HG03457 (cell line): ENCODE data around the gene SLC39A6.
"Not testable (repeated sequence)": the region's sequence is repeated elsewhere in the genome, so short reads cannot be mapped to it uniquely, and the experiment has no call there.

Experiments used
- ATAC-seq: cut with Tn5 transposase; IDR thresholded peaks from one replicate; pipeline ENCODE4 v1.9.1; 2021; ENCODE audit warnings: moderate number of reproducible peaks; ENCODE audit not compliant: unreplicated experiment

SLC39A6 gene, protein sequence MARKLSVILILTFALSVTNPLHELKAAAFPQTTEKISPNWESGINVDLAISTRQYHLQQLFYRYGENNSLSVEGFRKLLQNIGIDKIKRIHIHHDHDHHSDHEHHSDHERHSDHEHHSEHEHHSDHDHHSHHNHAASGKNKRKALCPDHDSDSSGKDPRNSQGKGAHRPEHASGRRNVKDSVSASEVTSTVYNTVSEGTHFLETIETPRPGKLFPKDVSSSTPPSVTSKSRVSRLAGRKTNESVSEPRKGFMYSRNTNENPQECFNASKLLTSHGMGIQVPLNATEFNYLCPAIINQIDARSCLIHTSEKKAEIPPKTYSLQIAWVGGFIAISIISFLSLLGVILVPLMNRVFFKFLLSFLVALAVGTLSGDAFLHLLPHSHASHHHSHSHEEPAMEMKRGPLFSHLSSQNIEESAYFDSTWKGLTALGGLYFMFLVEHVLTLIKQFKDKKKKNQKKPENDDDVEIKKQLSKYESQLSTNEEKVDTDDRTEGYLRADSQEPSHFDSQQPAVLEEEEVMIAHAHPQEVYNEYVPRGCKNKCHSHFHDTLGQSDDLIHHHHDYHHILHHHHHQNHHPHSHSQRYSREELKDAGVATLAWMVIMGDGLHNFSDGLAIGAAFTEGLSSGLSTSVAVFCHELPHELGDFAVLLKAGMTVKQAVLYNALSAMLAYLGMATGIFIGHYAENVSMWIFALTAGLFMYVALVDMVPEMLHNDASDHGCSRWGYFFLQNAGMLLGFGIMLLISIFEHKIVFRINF

DNA sequence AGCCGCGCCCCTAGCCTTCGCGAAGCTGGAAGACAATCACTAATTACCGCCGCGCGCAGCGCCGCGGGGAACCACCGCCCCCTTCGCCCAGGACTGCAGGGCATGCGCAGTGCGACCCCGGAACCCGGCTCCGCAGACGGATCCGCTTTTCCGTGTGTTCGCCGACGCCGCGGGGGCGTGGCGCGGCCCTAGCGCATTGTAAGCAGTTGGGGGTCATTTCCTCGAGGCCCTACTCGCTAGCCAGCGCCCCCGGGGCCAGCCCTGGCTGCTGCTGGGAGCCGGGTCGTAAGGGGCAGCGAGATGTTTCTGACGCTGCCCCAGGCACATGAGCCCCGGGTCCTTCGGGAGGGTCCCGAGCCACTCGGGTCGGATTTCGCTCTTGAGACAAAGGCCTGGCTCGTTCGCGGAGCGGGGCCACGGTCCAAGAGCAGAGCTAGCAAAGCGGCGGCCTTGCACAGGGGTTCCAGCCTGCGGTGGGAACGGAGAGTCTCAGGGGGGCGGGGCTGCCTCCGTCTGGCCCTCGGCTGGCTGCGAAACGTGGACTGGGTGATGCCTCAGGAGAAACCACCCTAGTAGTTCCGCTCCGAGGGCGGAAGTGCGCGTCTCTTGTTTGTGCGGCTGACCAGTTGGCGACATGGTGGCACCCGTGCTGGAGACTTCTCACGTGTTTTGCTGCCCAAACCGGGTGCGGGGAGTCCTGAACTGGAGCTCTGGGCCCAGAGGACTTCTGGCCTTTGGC lies at the start of gene SLC39A6, which contains the start of gene ELP2:
TSS of gene SLC39A6 (minus strand) at position 41 of the 739 bp plus-strand sequence. CDS start 2,333 bp downstream, outside the sequence.
TSS of gene ELP2 (plus strand) at position 600 of the 739 bp plus-strand sequence. CDS start at position 635, 35 bp downstream.
- peak; percentile 78 for ATAC-seq

DNA sequence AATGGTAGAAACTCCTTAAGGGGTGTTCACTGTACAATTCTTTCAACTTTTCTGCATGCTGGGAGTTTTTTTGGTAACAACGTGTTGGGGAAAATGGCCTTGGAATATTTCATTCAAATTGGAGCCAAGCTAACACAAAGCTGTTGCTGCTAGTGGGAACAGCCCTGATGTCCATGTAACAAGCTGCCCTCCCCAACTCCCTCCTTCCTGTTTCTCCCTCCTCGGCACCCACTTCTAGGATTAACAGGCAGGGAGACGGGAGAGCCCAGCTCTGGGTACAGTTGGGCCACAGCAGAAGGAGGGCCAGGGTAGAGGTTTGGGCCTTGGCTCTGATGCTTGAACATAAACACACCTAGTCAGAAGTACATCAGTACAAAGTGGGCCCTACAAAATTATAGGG lies 48.8 kb upstream of the SLC39A6 start:
- no peak for ATAC-seq

DNA sequence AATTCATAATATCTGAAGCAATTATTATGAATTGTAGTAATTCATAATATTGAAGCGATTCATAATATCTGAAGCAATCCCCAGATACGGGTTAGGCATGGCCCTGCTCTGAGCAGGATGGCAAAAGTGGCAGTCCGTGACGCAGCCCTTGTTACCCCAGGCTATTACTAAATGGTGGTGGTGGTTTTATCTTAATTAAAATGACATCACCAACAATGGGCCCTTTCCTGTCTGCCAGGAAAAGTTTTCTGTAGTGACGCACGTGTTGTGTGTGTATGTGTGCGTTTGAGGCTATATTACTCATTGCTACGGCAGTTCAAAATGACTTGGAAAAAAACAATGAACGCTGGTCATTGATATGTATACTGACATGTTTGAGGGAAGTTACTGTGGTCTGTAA lies 47.6 kb upstream of the SLC39A6 start:
- ATAC-seq = no peak

DNA sequence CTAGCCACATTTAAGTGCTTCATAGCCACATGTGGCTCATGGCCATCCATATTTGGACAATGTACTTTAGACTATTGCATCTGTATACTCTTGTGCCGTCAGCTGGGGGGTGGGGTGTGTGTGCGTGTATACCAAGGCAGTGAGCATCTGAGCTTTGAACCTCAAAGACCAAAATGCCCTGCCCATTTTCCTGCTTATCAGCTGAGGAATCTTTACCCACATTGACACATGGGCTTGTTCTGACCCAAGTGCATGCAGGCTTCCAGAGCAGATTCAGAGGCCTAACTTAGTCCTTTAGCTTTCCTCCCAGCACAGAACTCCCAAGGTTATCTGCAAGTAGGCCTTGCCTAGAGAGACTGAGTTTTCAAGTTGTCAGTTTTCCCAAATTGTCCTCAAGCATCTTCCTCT lies 47.0 kb upstream of the SLC39A6 start:
- no peak for ATAC-seq

DNA sequence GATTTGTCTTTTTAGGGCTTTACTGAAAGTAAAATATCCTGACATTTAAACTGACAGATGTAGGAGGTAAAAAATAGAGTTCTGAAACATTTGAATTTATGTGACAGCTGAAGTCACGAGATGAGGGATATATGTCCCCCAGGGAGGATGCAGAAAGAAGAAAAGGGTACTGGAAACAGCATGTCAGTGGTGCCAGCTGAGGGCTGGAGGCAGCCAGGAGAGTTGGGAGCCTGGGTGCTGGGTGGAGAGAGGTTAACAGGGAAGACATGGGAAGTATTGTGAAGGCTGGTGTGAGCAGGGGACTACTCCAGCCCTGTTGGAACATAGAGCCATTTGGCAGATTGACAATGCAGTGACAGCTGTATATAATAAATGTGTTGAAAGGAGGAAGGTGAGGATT lies 46.3 kb upstream of the SLC39A6 start:
- no peak for ATAC-seq

DNA sequence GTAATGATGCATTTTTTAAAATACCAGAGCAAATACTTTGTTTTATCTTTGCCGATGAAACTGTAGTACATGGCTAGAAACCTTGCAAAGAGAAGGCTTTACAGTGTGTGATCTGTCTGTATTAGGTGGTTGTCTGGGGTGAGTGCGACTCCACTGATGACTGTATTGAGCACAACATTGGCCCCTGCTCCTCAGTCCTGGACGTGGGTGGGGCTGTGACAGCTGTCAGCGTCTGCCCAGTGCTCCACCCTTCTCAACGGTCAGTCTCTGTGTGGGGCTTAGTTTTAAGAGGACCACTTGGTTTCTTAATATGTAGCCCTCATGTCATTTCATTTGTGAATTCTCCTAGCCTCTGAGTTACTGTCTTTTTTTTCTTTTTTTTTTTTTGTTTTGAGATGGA lies 40.8 kb upstream of the SLC39A6 start:
- ATAC-seq = no peak

DNA sequence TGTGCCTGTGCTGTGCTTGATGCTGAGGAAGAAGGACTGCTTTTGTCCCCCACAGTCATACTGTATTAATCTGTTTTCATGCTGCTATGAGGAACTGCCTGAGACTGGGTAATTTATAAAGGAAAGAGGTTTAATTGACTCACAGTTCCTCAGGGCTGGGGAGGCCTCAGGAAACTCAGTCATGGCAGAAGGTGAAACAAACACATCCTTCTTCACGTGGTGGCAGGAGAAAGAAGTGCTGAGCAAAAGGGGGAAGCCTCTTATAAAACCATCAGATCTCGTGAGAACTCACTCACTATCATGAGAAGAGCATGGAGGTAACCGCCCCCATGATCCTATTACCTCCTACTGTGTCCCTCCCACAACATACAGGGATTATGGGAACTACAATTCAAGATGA lies 39.2 kb upstream of the SLC39A6 start:
- ATAC-seq = not testable (repeated sequence)

DNA sequence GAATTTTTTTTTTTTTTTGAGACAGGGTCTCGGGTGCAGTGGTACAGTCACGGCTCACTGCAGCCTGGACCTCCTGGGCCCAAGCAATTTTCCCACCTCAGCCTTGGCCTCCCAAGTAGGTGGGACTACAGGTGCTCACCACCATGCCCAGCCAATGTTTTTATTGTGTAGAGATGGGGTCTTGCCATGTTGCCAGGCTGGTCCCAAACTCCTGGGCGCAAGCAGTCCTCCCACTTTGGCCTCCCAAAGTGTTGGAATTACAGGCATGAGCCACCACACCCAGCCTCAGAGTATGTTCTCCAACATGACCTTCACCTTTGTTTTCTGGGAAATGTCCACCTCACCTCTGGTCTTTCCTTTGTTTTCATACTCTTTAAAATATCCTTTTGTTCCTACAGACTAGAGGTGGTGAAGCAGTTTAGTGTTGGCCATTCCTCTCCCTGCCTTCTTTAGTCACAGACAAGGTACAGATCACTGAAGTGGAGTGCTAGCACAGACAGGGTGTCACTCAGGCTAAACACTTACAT lies 38.6 kb upstream of the SLC39A6 start:
- no peak for ATAC-seq

DNA sequence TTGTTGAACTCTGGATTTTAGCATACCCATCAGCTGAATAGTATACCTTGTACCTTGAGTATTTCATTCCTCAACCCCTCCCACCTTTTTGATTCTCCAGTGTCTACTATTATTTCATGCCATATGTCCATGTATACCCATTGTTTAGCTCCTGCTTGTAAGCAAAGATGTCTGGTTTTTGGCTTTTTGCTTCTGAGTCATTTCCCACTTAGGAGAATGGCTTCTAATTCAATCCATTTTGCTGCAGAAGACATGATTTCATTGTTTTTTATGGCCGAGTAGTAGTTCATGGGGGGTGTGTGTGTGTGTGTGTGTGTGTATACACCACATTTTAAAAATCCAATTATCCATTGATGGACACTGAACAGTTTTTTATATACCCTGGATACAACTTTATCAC lies 33.8 kb upstream of the SLC39A6 start:
- no peak for ATAC-seq

DNA sequence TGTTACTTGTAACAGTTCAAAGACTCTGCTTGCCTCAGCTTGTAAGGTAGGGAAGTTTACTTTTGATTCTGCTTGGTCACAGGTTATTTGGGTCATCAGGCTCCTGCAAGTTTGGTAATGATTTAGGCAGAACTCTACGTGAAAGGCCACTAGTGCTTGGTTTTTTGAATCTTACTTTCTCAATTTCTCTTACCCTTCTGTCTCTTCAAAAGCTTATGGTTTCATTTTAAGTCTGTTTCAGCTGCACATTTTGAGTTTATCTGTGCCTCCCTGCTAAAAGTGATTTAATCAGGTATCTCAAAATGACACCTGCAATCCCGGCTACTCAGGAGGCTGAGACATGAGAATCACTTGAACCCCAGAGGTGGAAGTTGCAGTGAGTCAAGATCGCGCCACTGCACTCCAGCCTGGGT lies 31.8 kb upstream of the SLC39A6 start:
- no peak for ATAC-seq

DNA sequence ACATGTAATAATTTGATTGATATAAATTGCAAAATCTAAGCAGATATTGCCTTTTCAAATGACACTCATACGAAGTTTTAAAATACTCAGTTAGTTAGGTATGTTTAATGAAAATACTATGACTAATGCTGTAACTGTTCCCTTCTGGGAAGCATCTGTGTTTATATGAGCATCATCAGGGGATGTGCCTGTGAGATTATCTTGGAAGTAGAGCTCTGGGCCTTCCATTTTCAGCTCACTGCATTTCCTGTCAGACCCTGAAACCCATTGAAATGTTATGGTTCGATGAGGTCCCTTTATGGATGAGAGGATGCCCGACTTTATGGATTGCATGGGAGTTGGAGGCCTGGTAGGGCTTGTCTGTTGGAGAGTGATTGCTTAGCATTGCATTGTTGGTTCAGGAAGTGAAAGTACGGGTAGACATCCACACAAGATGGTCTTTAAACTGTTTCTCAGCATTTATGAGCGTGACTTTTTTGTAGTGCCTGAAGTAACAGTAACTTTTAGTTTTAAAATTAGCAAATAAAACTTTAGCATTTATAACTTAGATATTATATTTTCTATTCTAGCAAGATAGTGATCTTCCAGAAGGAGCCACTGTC lies 29.2 kb upstream of the SLC39A6 start:
- ATAC-seq = no peak

DNA sequence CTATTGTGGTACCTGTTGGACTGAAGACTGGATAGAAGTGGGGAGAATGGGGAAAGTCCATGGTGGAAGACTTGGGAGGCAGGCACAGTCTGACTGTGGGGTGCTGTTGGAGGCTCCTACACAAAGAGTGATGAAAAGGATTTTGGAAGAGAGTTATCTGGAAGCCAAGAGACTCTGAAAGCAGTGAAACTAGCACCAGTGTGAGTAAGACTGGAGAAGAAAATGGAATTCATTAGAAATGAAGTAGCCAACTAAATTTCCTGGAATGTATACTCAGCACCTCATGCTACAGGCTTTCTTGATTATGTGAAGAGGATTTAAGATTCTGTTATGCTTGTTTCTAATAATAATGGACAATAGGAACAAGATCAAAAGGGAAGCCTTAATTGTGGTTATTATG lies 28.3 kb upstream of the SLC39A6 start:
- no peak for ATAC-seq

DNA sequence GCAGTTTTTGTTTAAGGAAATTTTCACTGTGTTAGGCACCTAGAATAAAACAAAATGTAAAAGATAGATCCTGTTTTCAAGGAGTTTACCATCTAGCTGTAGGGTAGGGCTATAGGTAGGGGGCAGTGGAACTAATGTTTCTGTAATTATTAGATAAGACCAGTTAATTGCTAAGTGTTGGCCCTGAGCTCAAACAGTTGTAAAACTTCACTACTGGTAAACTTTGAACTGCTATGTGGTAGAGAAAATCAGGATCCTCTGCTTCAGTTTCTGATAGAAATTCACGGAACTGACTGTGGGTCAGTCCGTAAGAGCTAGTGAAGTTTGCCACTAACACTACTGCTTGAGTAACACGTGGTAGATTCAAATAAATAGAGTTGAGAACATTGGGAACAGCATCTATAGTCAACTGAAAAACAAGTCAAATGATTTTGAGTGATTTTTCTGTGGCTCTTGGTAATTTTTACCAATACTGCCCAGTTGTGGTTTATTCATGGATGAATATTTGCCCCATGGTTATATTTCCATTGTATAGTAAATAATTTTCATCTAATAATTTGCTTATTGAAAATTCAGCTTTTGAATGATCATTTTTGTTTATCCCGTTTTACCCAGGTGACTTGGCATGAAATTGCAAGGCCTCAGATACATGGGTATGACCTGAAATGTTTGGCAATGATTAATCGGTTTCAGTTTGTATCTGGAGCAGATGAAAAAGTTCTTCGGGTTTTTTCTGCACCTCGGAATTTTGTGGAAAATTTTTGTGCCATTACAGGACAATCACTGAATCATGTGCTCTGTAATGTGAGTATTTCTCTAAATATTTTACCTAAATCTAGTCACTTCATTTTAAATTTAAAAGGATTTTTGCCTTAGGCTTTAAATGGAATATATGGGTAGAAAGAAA lies 27.0 kb upstream of the SLC39A6 start:
- ATAC-seq = no peak

DNA sequence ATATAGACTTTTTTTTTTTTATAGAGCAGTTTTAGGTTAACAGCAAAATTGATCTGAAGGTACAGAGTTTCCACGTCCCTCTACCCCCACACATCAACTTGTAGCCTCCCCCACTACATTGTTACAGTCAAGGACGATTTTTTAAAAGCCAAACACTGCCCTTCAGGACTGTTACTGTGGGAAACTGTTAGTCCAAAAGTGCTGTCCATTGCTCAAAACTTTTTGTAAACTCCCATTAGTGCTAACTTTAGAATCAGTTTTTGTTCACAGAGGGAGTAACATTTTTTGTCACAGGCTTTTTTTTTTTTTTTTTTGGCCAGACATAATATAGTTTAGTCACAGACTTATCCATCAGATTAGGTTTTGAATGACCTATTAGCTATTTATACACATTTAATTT lies 24.6 kb upstream of the SLC39A6 start:
- ATAC-seq = no peak

DNA sequence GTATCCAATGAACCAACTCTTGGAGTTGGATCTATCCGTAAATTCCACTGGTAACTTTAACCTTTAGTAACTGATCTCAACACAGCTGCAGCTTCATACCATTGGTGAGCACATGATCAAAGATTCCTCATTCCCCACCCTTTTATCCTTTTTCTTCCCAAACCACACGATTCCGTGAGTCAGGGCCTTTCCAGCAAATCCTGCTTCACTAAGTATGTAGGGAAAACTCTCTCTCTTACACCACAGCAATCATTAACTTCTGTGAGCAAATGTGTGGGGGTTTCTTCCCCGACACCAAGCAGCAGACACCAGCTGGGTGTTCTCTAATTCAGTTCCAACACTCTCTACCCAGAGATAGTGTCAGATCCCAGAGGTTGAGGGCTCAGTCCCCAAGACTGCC lies 24.1 kb upstream of the SLC39A6 start:
- ATAC-seq = no peak

DNA sequence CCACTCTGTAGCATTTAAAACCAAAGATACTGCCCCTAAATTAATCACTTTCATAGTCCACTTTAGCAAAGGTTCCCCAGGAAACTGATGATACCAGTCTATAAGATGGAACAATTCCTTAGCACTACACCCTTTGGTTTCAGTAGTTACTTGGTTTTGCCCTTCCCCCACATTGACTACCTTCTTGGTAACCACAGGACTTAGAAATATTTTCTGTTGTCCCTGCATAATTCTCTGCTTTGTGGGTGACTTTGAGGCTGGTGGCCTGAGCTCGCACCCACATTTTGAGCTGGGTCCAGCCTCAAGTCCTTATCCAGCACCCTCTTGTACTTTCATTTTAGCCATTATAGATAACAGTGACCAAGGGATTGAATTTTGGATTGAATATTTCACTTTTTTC lies 23.6 kb upstream of the SLC39A6 start:
- no peak for ATAC-seq

DNA sequence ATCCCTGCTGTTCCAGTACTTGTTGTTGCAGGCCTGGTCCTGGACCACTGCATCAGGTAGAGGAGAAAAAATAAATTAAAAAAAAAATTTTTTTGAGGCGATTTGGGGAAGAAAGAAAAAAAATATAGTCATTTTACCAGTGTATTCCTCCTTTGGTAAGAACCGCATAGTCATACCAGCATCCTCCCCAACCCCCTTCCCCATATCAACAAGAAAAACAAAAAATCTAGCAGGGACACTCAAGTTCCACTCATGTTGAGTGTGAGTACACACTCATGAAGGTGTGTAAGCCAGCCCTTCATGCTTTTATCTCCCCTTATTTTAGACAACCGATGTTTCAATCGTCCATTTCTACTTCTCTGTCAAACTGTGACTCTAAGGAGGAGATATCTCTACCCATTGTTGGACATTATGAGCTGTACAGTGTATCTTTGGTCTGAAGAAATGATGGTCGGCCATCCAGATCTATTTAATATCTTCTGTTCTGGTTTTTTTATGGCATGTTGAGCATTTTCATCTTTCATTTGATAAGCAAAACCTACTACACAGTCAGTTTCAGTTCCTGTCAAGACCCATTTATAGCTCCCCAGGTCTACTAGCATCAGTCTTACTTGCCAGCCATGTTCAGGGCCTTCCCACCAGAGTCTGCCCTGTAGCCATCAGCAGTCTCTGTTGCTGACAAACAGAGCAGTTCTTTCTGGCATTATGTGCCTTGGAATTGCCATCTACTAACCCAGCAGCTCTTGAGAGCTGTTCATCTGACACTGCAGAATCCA lies 20.6 kb upstream of the SLC39A6 start:
- peak; percentile 89 for ATAC-seq

DNA sequence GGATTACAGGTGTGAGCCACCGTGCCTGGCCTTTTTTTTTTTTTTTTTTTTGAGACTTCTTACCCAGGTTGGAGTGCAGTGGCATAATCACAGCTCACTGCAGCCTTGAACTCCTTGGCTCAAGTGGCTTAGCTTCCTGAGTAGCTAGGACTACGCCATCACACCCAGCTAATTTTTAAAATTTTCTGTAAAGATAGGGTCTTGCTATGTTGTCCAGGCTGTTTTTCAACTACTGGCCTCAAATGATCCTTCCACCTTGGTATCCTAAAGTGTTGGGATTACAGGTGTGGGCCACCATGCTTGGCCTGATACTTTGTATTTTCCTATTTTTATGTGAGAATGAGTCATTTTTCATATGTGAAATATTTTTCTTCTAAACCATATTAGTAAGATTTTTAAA lies 14.3 kb upstream of the SLC39A6 start:
- ATAC-seq = no peak

DNA sequence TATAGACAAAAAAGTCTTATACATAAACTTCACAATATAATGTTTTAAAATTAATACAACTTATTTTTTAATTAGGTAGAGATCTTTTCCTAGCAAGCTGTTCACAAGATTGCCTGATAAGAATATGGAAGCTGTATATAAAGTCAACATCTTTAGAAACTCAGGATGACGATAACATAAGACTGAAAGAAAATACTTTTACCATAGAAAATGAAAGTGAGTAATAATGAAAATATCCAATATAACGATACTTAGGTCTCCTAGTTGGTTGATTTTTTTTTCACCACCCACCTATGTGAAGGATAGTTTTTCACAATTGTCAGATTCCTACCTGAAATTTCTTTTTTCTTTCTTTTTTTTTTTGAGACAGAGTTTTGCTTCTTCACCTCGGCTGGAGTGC lies 13.6 kb upstream of the SLC39A6 start:
- no peak for ATAC-seq
